Ovary (tissue), 3 donors: ENCODE results near the gene SFT2D2.

Experiments used
- EP300 ChIP-seq: sonication (generic); formaldehyde crosslinking; IDR thresholded peaks from one replicate; pipeline ENCODE4 v1.6.1; 2017; ENCODE audit warnings: antibody characterized with exemption
- TF ChIP-seq, protein P1 (sequence below), 3 donors: fragments of 450-650 bp in 2 of 3; fragments of 200-600 bp in 1 of 3; IDR thresholded peaks; one replicate each; pipeline versions ENCODE4 v1.5.1 to v1.8.0; 2016 to 2022; ENCODE audit warnings: antibody characterized with exemption in 3 of 3, mild to moderate bottlenecking in 1 of 3
- donor health status: DM: no; HTN: no; CAD: no.

DNA sequence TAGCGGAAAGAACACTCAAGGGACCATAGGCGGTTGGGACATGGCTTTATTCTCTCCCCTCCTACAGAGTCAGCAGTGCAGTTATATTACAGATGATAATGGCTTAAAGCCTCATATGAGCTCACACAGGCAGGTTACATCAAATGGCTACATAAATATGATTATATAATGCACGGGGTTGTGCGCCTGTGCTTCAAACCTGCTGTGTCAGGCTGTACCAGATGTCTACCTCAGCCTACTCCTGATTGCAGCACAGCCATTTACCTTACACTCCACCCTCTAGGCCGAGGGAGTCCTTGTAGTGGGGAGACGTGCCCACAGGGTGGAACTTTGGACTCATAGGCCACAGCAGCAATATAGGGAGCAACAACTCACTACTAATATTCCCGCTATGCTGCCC lies 38.5 kb downstream of the SFT2D2 start:
- TF ChIP-seq, protein P1, sequence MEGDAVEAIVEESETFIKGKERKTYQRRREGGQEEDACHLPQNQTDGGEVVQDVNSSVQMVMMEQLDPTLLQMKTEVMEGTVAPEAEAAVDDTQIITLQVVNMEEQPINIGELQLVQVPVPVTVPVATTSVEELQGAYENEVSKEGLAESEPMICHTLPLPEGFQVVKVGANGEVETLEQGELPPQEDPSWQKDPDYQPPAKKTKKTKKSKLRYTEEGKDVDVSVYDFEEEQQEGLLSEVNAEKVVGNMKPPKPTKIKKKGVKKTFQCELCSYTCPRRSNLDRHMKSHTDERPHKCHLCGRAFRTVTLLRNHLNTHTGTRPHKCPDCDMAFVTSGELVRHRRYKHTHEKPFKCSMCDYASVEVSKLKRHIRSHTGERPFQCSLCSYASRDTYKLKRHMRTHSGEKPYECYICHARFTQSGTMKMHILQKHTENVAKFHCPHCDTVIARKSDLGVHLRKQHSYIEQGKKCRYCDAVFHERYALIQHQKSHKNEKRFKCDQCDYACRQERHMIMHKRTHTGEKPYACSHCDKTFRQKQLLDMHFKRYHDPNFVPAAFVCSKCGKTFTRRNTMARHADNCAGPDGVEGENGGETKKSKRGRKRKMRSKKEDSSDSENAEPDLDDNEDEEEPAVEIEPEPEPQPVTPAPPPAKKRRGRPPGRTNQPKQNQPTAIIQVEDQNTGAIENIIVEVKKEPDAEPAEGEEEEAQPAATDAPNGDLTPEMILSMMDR (IDR thresholded peaks at IDR 0.05): no peak
- TF ChIP-seq EP300: no peak
